ENCODE results near the gene CNGB1. TPM values are rescaled to one million over a fixed set of nuclear protein-coding genes. Genes with fewer than 3 reads are reported as not detected.
A peak's percentile ranks its signal among the peaks of the same experiment; 100 is the strongest.

CNGB1 gene
- total RNA-seq, 2 experiments from 2014 or later, result not detected

- H4K20me1 ChIP-seq (ENCODE audit: insufficient read depth, low read length), result no peaks in the 10 kb centered on the region
- CTCF ChIA-PET (ENCODE audit: unreplicated experiment), result no interaction called here
- no peak overlapping the region for H3K27ac ChIP-seq (ENCODE audit: low read depth, low read length, poor library complexity, severe bottlenecking)
- H3K79me2 ChIP-seq (ENCODE audit: insufficient read depth, low read depth, low read length), result no peaks in the 10 kb centered on the region
- H3K9me3 ChIP-seq (ENCODE audit: low read length), result no peaks in the 10 kb centered on the region
- H2AFZ ChIP-seq (ENCODE audit: low read length), result no peak overlapping the region
- H3K4me2 ChIP-seq (ENCODE audit: low read length), result no peak overlapping the region
- H3K36me3 ChIP-seq (ENCODE audit: insufficient read depth, low read length), result no peaks in the 10 kb centered on the region
- POLR2A ChIA-PET, result no interaction called here
- no peak overlapping the region for H3K4me3 ChIP-seq (ENCODE audit: low read depth, low read length, poor library complexity, severe bottlenecking)
- H3K4me1 ChIP-seq (ENCODE audit: insufficient read depth, low read length, poor library complexity, severe bottlenecking), result no peaks in the 10 kb centered on the region
- no peak for DNase-seq (ENCODE audit: low spot score)
- intact Hi-C loops (cut with micrococcal nuclease; ENCODE audit: unreplicated experiment), result no loop called here
- no peak for TF ChIP-seq EZH2phosphoT487 (IDR thresholded peaks at IDR 0.05; ENCODE audit: borderline replicate concordance, low read depth, low read length)
- 0 out of 2 replicates have a peak, but pooled peaks have one; percentile 25 for TF ChIP-seq CTCF (conservative IDR thresholded peaks at IDR 0.05; ENCODE audit: low read length)
- BruUV-seq (replicated peaks), result no TSS peak
- no peaks in the 10 kb centered on the region for H3K9me2 ChIP-seq (ENCODE audit: insufficient read depth, low read length)
These were observed 31.7 kb downstream of the CNGB1 start for GRCh38 chr16:57938936-57939871.

GRCh38 chr16:57938484-57938883 is 32.4 kb downstream of the CNGB1 start:
- Histone ChIP-seq H3K79me2 (ENCODE audit: insufficient read depth, low read depth, low read length) (no peaks in the 10 kb centered on the region), H3K9me2 (ENCODE audit: insufficient read depth, low read length) (no peaks in the 10 kb centered on the region), H4K20me1 (ENCODE audit: insufficient read depth, low read length) (no peaks in the 10 kb centered on the region), H3K27ac (ENCODE audit: low read depth, low read length, poor library complexity, severe bottlenecking) (no peak overlapping the region), H3K4me1 (ENCODE audit: insufficient read depth, low read length, poor library complexity, severe bottlenecking) (no peaks in the 10 kb centered on the region), H2AFZ (ENCODE audit: low read length) (no peak overlapping the region), H3K36me3 (ENCODE audit: insufficient read depth, low read length) (no peaks in the 10 kb centered on the region), H3K4me3 (ENCODE audit: low read depth, low read length, poor library complexity, severe bottlenecking) (no peak overlapping the region), H3K9me3 (ENCODE audit: low read length) (no peaks in the 10 kb centered on the region), H3K4me2 (ENCODE audit: low read length) (no peak overlapping the region)
- no peak for TF ChIP-seq CTCF (conservative IDR thresholded peaks at IDR 0.05; ENCODE audit: low read length)
- TF ChIP-seq EZH2phosphoT487 (IDR thresholded peaks at IDR 0.05; ENCODE audit: borderline replicate concordance, low read depth, low read length), result no peak
- CTCF ChIA-PET (ENCODE audit: unreplicated experiment), result no interaction called here
- intact Hi-C loops (cut with micrococcal nuclease; ENCODE audit: unreplicated experiment), result no loop called here
- DNase-seq (ENCODE audit: low spot score), result no peak
- BruUV-seq (replicated peaks), result no TSS peak
- POLR2A ChIA-PET, result no interaction called here

- no TSS peak for BruUV-seq (replicated peaks)
- Histone ChIP-seq H3K36me3 (ENCODE audit: insufficient read depth, low read length) (no peaks in the 10 kb centered on the region), H3K79me2 (ENCODE audit: insufficient read depth, low read depth, low read length) (no peaks in the 10 kb centered on the region), H3K9me2 (ENCODE audit: insufficient read depth, low read length) (no peaks in the 10 kb centered on the region), H3K4me1 (ENCODE audit: insufficient read depth, low read length, poor library complexity, severe bottlenecking) (no peaks in the 10 kb centered on the region), H3K27ac (ENCODE audit: low read depth, low read length, poor library complexity, severe bottlenecking) (no peak overlapping the region), H4K20me1 (ENCODE audit: insufficient read depth, low read length) (no peaks in the 10 kb centered on the region), H3K4me2 (ENCODE audit: low read length) (no peak overlapping the region), H3K4me3 (ENCODE audit: low read depth, low read length, poor library complexity, severe bottlenecking) (no peak overlapping the region), H3K9me3 (ENCODE audit: low read length) (no peaks in the 10 kb centered on the region), H2AFZ (ENCODE audit: low read length) (no peak overlapping the region)
- TF ChIP-seq EZH2phosphoT487 (IDR thresholded peaks at IDR 0.05; ENCODE audit: borderline replicate concordance, low read depth, low read length) (no peak), CTCF (conservative IDR thresholded peaks at IDR 0.05; ENCODE audit: low read length) (no peak)
- ChIA-PET CTCF (ENCODE audit: unreplicated experiment) (no interaction called here), POLR2A (no interaction called here)
- DNase-seq (ENCODE audit: low spot score), result no peak
- intact Hi-C loops (cut with micrococcal nuclease; ENCODE audit: unreplicated experiment), result no loop called here
These were observed 33.1 kb downstream of the CNGB1 start for GRCh38 chr16:57937861-57938260.

Data from OCI-LY7 (cell line).